ENCODE data around the gene CHTF18. TPM values are rescaled to one million over a fixed set of nuclear protein-coding genes. Genes with fewer than 3 reads are reported as not detected.

CHTF18 gene
- total RNA-seq, 1 donor from 2014 or later = 3.1 TPM

- TF ChIP-seq, protein P1, sequence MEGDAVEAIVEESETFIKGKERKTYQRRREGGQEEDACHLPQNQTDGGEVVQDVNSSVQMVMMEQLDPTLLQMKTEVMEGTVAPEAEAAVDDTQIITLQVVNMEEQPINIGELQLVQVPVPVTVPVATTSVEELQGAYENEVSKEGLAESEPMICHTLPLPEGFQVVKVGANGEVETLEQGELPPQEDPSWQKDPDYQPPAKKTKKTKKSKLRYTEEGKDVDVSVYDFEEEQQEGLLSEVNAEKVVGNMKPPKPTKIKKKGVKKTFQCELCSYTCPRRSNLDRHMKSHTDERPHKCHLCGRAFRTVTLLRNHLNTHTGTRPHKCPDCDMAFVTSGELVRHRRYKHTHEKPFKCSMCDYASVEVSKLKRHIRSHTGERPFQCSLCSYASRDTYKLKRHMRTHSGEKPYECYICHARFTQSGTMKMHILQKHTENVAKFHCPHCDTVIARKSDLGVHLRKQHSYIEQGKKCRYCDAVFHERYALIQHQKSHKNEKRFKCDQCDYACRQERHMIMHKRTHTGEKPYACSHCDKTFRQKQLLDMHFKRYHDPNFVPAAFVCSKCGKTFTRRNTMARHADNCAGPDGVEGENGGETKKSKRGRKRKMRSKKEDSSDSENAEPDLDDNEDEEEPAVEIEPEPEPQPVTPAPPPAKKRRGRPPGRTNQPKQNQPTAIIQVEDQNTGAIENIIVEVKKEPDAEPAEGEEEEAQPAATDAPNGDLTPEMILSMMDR (IDR thresholded peaks at IDR 0.05; ENCODE audit: borderline replicate concordance) = no peak
- no peaks in the 10 kb centered on the region for H3K9me3 ChIP-seq (replicated peaks)
- intact Hi-C loops (cut with micrococcal nuclease) = no loop called here
- no peaks in the 10 kb centered on the region for H3K36me3 ChIP-seq
- H3K27ac ChIP-seq (replicated peaks) = no peak overlapping the region
- DNase-seq = no peak
- H3K27me3 ChIP-seq (ENCODE audit: low read depth) = peaks cover 53% of the 10 kb centered on the region
- H3K4me1 ChIP-seq = no peaks in the 10 kb centered on the region
- H3K4me3 ChIP-seq = no peak overlapping the region
These were observed 8.1 kb downstream of the CHTF18 start for GRCh38 chr16:796296-797119.

GRCh38 chr16:797120-797420 is 8.7 kb downstream of the CHTF18 start:
- TF ChIP-seq, protein P1 (IDR thresholded peaks at IDR 0.05; ENCODE audit: borderline replicate concordance) = no peak
- Histone ChIP-seq H3K36me3 (no peaks in the 10 kb centered on the region), H3K4me1 (no peaks in the 10 kb centered on the region), H3K4me3 (no peak overlapping the region), H3K9me3 (replicated peaks) (no peaks in the 10 kb centered on the region), H3K27me3 (ENCODE audit: low read depth) (peaks cover 58% of the 10 kb centered on the region), H3K27ac (replicated peaks) (no peak overlapping the region)
- intact Hi-C loops (cut with micrococcal nuclease) = no loop called here
- no peak for DNase-seq

- TF ChIP-seq, protein P1 (IDR thresholded peaks at IDR 0.05; ENCODE audit: borderline replicate concordance) = no peak
- Histone ChIP-seq H3K9me3 (replicated peaks) (no peaks in the 10 kb centered on the region), H3K4me1 (no peaks in the 10 kb centered on the region), H3K27ac (replicated peaks) (no peak overlapping the region), H3K36me3 (no peaks in the 10 kb centered on the region), H3K27me3 (ENCODE audit: low read depth) (peaks cover 65% of the 10 kb centered on the region), H3K4me3 (no peak overlapping the region)
- DNase-seq = no peak
- intact Hi-C loops (cut with micrococcal nuclease) = no loop called here
These were observed 9.3 kb downstream of the CHTF18 start for GRCh38 chr16:797686-798085.

DNA sequence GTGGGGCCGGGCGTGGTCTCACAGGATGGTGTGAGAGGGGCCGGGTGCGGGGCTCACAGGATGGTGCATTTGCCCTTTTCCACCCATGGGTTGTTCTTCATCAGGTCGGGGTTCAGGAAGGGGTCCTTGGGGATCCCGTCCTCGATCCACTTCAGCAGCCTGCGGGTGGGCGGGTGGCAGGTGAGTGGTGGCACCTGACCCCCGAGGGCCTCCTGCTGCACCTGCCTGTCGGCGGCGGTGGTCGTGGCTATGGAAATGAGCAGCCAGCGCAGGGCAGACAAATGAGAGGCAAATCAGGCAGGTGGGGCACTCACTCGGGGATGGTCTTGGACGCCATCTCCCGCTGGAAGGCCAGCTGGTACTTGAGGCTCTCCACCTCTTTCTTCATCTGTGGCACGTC is 10.2 kb downstream of the CHTF18 start:
- H3K27me3 ChIP-seq (ENCODE audit: low read depth) = peaks cover 74% of the 10 kb centered on the region
- H3K9me3 ChIP-seq (replicated peaks) = no peaks in the 10 kb centered on the region
- no peak for DNase-seq
- no peaks in the 10 kb centered on the region for H3K4me1 ChIP-seq
- TF ChIP-seq, protein P1 (IDR thresholded peaks at IDR 0.05; ENCODE audit: borderline replicate concordance) = no peak
- no peaks in the 10 kb centered on the region for H3K36me3 ChIP-seq
- intact Hi-C loops (cut with micrococcal nuclease) = no loop called here
- H3K27ac ChIP-seq (replicated peaks) = no peak overlapping the region
- H3K4me3 ChIP-seq = no peak overlapping the region

GRCh38 chr16:799111-799947 is 10.9 kb downstream of the CHTF18 start:
- peaks cover 74% of the 10 kb centered on the region for H3K27me3 ChIP-seq (ENCODE audit: low read depth)
- intact Hi-C loops (cut with micrococcal nuclease) = no loop called here
- H3K36me3 ChIP-seq = no peaks in the 10 kb centered on the region
- TF ChIP-seq, protein P1 (IDR thresholded peaks at IDR 0.05; ENCODE audit: borderline replicate concordance) = no peak
- no peak overlapping the region for H3K4me3 ChIP-seq
- no peak overlapping the region for H3K27ac ChIP-seq (replicated peaks)
- H3K4me1 ChIP-seq = no peaks in the 10 kb centered on the region
- no peak for DNase-seq
- no peaks in the 10 kb centered on the region for H3K9me3 ChIP-seq (replicated peaks)

Data from left ventricle myocardium inferior (tissue), 1 donor.